GM12892 (cell line): Measurements from ENCODE around the gene C2orf92.

ENCODE experiments used
- DNase-seq: peaks from one replicate; pipeline ENCODE4 v3.0.0; 2011; ENCODE audit not compliant: insufficient read length
- FAIRE-seq: peaks from 2 replicates; lab custom pipeline; 2011; peaks lifted over from hg19 to GRCh38; lab: Jason Lieb, UNC
- POLR2A ChIP-seq: IDR thresholded peaks from 2 replicates; pipeline ENCODE4 v1.6.1; 2011; ENCODE audit warnings: low read depth, low read length, control low read depth
- POLR2AphosphoS5 ChIP-seq: IDR thresholded peaks from 2 replicates; pipeline ENCODE4 v1.6.1; 2011; ENCODE audit warnings: low read depth, low read length, control low read depth
- TAF1 ChIP-seq: IDR thresholded peaks from 2 replicates; pipeline ENCODE4 v1.6.1; 2011; ENCODE audit warnings: low read depth, mild to moderate bottlenecking, control low read depth, low read length, borderline replicate concordance

C2orf92 gene

DNA sequence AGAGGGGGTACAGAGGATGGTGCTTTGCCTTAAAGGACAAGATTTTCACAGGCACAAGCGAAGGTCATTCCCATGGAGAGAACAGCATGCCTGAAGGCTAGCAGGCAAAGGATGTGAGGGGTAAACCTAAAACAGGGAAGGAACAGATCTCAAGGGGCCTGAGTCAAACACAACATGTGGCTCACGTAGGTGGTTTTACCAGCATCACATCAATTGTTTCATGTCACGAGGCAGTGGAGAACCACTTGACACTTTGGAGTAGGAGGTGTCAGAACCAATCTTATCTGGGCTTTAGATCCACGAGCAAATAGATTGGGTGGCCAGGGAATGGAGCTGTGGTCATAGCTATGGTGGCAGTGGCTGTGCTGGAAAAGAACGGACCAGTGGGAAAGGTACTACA lies 15.2 kb upstream of the C2orf92 start:
- DNase-seq = no peak
- TF ChIP-seq TAF1 (no peak), POLR2A (no peak), POLR2AphosphoS5 (no peak)
- FAIRE-seq = no peak

DNA sequence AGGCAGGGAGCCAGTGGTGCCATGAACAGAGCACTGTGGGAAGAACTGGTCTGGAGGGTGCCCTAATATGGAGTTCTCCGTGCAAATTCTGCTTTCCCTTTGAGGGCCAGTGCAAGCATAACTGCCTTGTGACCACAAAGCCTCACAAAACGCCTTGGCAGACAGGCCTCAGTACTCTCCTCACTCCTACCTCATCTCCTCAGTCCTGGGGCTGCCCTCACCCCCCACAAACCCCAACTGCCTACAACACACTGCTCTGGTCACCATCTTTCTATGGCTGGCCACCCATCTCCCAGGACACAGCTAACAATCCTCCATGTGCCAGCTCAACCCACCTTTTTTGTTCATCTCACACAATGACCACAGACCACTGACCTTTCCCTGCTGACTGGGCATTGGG lies 14.7 kb upstream of the C2orf92 start:
- TF ChIP-seq POLR2A (0 out of 2 replicates have a peak, but pooled peaks have one; percentile 13), TAF1 (no peak)
- FAIRE-seq (no peak), DNase-seq (no peak)

DNA sequence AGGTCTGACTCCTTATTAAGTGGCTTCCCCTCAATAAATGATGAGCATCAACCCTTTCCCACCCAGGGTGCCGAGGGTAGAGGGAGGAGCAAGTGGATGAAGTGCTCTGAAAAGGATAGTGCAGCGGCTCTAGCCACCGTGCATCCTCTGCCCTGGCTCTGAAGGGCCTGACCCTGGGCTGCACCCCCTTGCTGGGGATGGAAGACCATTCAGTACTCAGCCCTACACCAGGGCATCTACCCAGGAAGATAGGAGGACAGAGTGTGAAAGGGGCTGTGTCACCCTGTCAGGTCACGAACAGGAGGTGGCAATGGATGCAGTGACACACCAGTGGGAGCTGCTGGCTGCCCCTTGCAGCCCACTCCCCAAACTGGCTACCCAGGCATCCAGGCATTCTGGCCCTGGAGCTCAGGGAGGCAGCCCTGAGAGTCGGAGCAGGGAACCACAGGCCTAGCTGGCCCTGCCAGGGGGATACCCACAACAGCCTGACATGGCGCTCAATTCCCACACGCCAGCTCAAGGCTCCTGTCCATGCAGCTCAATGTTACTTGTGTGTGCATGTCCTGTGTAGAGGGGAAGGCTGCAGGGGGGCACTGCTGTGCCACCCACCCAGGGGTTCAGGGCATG lies 13.3 kb upstream of the C2orf92 start:
- no peak for TF ChIP-seq POLR2AphosphoS5
- no peak for TF ChIP-seq POLR2A
- TF ChIP-seq TAF1 = no peak
- no peak for DNase-seq
- no peak for FAIRE-seq

DNA sequence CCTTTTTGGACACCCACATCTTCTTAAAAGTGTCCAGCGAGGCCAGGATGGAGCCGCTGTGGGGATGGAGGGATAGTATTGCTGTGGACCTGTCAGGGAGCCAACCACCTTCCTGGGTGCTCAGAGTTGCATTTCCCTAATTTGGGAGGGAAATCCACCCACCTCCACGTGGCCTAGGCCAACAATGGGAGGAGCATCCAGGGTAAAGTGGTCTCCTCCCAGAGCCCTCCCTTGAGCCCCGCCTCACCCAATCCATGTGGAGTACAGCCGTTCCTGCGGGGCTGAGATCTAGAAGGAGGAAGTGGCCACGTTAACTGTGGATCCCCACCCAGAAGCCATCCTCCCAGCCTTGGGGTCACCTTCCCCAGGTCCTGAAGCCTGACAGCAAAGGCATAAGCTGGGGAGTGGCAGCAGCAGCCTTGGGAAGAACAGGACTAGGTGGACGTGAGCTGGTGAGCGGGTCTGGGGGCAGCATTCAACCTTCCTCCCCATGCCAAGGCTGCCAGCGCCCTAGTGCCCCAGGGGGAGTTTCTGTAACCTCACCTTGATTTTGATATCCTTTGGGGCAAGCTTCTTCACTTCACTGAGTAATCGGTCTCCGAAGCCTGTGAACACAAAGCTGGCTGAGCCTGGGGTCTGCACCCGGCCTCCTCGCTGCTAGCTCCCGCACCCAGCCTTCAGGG lies 12.5 kb upstream of the C2orf92 start:
- TF ChIP-seq POLR2AphosphoS5 (no peak), TAF1 (no peak), POLR2A (no peak)
- DNase-seq (no peak), FAIRE-seq (no peak)

DNA sequence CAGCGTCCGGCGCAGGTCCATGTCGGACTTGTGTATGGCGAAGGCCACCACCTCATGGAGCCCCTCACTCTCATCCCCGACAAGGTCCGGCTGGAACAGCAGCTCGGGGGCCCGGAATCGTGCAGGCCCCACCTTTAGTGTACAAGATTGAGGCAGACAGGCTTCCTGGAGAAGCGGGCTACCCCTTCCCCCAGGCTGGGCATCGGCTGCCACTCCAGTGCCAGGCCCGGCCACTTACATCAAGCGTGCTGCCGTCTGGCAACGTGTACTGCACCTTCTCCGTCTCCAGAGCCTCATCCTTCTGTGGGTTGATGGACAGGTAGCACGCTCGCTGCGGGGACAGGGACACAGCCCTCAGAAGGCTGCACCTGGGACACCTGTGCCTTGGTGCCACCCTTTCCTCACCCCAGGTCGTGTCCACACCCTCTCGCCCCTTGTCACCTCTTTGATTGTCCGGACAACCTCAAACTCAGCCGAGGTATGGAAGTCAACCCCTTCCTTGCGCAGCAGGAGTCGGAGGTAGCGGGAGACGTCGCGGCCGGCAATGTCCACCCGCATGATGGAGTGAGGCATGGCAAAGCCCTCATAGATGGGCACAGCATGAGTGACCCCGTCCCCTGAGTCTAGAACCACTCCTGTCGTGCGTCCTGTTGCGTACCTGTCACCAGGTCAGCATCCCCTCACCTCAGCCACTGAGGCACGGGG lies 11.4 kb upstream of the C2orf92 start:
- DNase-seq (no peak), FAIRE-seq (no peak)
- TF ChIP-seq POLR2AphosphoS5 (no peak), TAF1 (no peak), POLR2A (no peak; the same call in 1 of the 2 replicates)

DNA sequence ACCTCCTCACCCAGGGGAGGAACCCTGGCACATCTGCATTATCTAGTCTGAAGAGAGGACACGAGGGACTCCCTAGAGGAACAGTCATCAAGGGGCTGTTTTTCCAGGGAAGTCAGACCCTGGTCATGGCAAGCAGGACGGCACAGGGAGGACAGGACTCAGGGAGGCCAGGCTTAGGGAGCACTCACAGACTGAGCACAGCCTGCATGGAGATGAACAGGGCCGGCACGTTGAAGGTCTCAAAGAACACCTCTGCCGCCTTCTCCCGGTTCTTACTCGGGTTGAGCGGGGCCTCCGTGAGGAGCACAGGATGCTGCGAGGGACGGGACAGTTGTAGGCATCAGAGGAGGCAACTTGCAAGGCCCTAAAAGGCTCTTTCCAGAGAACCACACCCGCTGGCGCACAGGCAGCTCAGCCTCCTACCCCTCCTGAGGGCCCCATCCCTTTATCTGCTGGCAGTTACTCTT lies 10.8 kb upstream of the C2orf92 start:
- TF ChIP-seq TAF1 = no peak
- TF ChIP-seq POLR2A = no peak
- TF ChIP-seq POLR2AphosphoS5 = no peak
- DNase-seq (no peak), FAIRE-seq (no peak)

DNA sequence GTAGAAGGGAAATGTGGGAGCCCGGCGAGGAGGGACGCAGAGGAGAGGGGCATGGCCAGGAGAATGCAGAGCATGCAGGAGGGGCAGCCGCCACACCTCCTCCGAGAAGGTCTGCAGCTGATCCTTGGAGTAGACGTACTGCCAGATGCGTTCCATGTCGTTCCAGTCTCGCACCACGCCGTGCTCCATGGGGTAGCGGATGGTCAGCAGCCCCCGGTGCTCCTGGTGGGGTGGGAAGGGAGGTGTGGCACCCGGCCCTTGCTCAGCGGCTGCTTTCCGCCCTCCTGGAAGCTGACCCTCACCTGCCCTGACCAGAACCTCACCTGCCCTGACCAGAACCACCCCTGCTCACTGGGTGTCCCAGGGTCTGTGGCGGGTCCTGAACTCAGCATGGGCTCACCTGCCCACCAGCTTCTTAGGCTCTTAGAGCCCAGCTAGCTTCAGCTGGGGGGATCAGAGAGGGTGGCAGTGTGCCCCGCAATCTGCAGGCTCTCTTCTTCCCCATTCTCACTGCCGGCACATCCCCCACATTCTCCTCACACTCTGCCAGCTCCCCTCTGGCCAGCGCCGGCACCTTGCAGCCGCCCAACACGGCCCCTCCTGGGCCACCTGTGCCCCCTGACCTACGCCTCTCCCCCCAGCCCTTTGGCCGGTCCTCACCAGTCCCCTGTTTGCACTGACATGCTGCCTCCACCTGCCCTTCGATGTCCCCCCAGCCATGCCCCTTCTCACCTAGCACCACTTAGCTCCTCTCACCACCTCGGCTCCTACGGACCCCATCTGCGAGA lies 10.1 kb upstream of the C2orf92 start:
- no peak for TF ChIP-seq POLR2A
- no peak for TF ChIP-seq POLR2AphosphoS5
- TF ChIP-seq TAF1 = no peak
- no peak for DNase-seq
- no peak for FAIRE-seq

DNA sequence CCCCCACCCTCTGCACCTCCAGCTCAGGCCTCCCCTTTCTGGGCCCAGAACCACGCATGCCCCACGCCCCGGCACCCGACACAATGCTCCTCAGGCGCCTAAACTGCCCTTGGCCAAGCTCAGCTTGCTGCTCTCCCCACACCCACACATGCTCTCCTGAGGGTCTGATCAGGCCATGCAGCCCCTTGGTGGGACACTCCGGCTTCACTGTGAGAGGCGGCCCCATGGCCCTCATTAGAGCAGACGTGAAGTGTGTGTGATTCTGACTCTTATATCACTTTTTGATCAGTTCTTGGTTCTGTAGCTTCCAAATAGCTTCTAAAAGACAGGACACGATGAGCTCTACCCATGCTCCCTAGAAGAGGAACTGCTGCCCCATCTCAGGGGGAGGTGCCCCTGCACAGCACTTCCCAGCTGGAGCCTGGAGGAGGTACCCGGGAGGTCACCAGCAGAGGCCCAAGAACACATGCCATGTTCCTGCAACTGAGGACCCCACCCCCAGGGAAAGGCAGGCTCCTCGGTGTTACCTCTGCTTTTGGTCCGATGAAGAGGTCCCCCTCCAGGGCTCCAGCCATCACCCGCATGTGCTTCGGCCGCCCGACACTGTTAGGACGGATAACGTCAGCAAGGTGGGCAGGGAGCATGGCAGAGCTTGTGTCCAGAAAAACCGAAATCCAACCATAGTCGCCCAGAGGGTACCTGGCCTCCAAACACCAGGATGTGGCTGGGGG lies 9.3 kb upstream of the C2orf92 start:
- TF ChIP-seq TAF1 = no peak
- no peak for TF ChIP-seq POLR2AphosphoS5
- no peak for TF ChIP-seq POLR2A
- FAIRE-seq (no peak), DNase-seq (no peak)

DNA sequence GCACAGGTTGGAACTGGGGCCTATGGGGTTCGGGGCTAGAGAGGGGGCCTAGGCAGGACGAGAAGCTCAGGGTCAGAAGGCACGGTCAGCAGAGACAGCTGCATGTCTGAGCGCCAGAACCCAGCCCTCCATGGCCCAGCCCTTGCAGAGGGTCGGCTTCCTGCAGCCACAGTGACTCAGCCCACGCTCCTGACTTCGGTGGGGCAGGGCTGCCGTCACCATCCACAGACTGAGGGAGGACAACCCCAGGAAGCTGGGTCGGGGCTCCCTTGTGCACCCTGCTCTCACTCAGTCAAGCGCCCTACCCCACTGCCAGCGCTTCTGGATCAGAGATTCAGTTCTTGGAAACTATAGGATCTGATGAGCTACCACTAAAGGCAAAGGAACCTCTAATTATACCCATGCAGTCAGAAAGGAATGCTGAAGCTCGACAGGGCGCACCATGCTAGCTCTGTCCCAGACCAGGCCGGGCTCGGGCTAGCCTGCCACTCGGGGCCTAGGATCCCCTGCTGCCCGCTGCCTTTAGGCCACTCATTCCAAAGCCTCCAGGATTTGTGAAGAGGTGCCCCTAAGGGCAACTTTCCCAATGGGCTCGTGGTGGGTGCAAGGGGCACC lies 8.6 kb upstream of the C2orf92 start:
- DNase-seq = no peak
- no peak for TF ChIP-seq POLR2A
- no peak for TF ChIP-seq TAF1
- no peak for TF ChIP-seq POLR2AphosphoS5
- FAIRE-seq = no peak

DNA sequence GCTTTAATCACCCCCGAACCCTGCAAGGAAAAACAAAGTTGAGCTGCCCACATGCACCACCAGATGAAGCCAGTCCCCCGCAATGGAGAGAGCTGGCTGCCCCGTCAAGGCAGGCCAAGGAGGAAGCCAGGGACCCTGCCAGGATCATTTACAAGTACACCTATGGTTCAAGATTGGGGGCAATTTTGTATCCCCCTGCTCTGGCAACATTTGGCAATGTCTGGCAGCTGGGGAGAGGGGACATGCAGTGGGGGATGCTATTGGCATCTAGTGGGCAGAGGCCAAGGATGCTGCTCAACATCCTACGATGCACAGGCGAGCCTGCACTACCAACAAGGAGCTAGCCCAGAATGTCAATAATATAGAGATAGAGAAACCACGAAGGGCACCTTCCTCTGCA lies 7.6 kb upstream of the C2orf92 start:
- TF ChIP-seq TAF1 = no peak
- TF ChIP-seq POLR2A = no peak
- no peak for TF ChIP-seq POLR2AphosphoS5
- FAIRE-seq = no peak
- no peak for DNase-seq
